Activated B cell treated with CpG ODN at 0.5 μM for 24 hours (primary cell): ENCODE data around the gene CCL4L2. TPM values are rescaled to one million over a fixed set of nuclear protein-coding genes. Genes with fewer than 3 reads are reported as not detected.
"Not testable (repeated sequence)": the region's sequence is repeated elsewhere in the genome, so short reads cannot be mapped to it uniquely, and the experiment has no call there.

ENCODE experiments used
- ATAC-seq: fragments of 200-7000 bp; cut with Tn5 transposase; one replicate; pipeline ENCODE4 v1.10.0; 2021; ENCODE audit warnings: low read depth, mild to moderate bottlenecking, moderate library complexity
- CTCF ChIA-PET: fragments of 350-600 bp; sonication (Branson Sonifier 250); formaldehyde crosslinking; loops from one replicate; lab custom pipeline; 2021; ENCODE audit warnings: antibody characterized with exemption; lab: Charles Lee
- POLR2A ChIA-PET: fragments of 350-600 bp; sonication (Branson Sonifier 250); formaldehyde crosslinking; loops from one replicate; lab custom pipeline; 2021; ENCODE audit warnings: antibody characterized with exemption; lab: Charles Lee
- DNase-seq: peaks from one replicate; pipeline ENCODE4 v3.0.0; 2022
- H3K27ac Mint-ChIP-seq: one replicate; pipeline ENCODE4 v1.8.0; 2020; ENCODE audit warnings: mixed read lengths
- H3K27me3 Mint-ChIP-seq: one replicate; pipeline ENCODE4 v1.8.0; 2021; ENCODE audit warnings: mixed read lengths
- H3K36me3 Mint-ChIP-seq: one replicate; pipeline ENCODE4 v1.8.0; 2021; ENCODE audit warnings: low read depth, mixed read lengths
- H3K4me1 Mint-ChIP-seq: one replicate; pipeline ENCODE4 v1.8.0; 2021; ENCODE audit warnings: mixed read lengths
- H3K4me3 Mint-ChIP-seq: one replicate; pipeline ENCODE4 v1.8.0; 2020; ENCODE audit warnings: mild to moderate bottlenecking, mixed read lengths
- H3K9me3 Mint-ChIP-seq: one replicate; pipeline ENCODE4 v1.8.0; 2020; ENCODE audit warnings: mixed read lengths
- CTCF ChIP-seq: fragments of 200-600 bp; IDR thresholded peaks from one replicate; pipeline ENCODE4 v1.8.0; 2022; ENCODE audit warnings: antibody characterized with exemption, mild to moderate bottlenecking
- intact Hi-C: fragments of 100-400 bp; cut with micrococcal nuclease; formaldehyde crosslinking; loops from one replicate; pipeline ENCODE4 v1.15.1; 2024
- total RNA-seq: library from RNA; stranded (reverse); gene quantifications from 2 replicates; pipeline ENCODE4 v1.2.3, GENCODE V29; 2022

CCL4L2 gene
- total RNA-seq, 1 donor from 2014 or later, result 16.3 TPM

DNA sequence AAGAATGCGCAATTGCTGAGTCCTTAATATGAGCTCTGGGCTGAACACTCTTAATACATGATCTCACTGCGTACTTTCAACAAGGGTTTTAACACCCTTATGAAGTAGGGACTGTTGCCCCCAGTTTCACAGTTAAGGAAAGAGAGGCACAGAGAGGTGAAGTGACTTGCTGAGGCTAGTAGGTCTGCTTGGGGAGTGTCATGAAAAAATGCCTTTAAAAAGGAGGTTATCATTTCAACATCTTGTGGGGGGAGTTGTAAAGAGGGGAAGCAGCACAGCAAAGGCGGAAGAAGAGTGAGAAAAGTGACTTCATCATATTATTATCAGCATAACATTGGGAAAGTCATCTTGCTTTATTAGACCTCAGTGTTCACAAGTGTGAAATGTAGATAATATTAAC lies 2.1 kb downstream of the CCL4L2 start:
- POLR2A ChIA-PET, result no interaction called here
- H3K9me3 Mint-ChIP-seq, result no peaks in the 10 kb centered on the region
- H3K27me3 Mint-ChIP-seq, result no peaks in the 10 kb centered on the region
- no peak for TF ChIP-seq CTCF
- H3K4me3 Mint-ChIP-seq, result no peak overlapping the region
- H3K27ac Mint-ChIP-seq, result no peak overlapping the region
- ATAC-seq (no peak), DNase-seq (no peak)
- intact Hi-C loops, result no loop called here
- CTCF ChIA-PET, result no interaction called here
- H3K4me1 Mint-ChIP-seq, result peaks cover 28% of the 10 kb centered on the region
- no peaks in the 10 kb centered on the region for H3K36me3 Mint-ChIP-seq

DNA sequence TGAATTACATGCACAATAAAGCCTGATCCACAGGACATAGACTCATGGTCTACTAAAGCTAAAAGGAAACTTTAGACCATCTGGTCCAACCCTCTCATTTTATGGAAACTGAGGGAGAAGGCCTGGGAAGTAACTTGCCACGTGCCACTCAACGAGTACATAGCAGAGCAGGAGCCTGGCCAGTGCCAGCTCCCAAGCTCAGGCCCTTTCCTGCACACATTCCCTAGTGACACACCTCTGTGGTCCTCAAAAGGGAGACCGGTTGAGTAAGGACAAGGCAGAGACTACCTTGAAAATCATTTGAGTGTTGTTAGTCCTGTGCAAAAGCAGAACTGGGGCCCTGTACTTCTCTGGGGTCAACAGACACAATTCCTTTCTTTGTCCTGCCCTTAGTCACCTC lies 2.8 kb downstream of the CCL4L2 start:
- Mint-ChIP-seq H3K36me3 (no peaks in the 10 kb centered on the region), H3K9me3 (no peaks in the 10 kb centered on the region), H3K4me1 (peaks cover 28% of the 10 kb centered on the region), H3K4me3 (no peak overlapping the region), H3K27ac (no peak overlapping the region), H3K27me3 (no peaks in the 10 kb centered on the region)
- DNase-seq (no peak), ATAC-seq (no peak)
- intact Hi-C loops, result no loop called here
- CTCF ChIA-PET, result no interaction called here
- TF ChIP-seq CTCF, result no peak
- POLR2A ChIA-PET, result no interaction called here

DNA sequence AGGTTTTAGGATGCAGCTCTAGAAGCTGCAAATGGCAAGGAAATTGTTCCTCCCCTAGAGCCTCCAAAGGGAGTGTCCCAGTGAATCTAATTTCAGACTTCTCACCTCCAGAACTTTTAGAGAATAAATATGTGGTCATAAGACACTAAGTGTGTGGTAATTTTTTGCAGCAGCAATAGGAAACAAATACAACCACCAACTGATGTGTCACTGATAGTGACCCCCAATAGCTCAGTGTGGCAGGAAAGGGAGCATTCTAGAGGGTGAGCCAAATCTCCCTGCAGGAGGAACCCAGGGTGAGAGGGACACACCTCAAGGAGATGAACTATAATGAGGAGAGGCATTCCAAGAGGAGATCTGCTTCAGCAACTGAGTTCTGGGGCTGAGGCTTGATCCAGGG lies 4.1 kb downstream of the CCL4L2 start:
- Mint-ChIP-seq H3K4me1 (peaks cover 23% of the 10 kb centered on the region), H3K27me3 (no peaks in the 10 kb centered on the region), H3K9me3 (no peaks in the 10 kb centered on the region), H3K27ac (no peak overlapping the region), H3K36me3 (no peaks in the 10 kb centered on the region), H3K4me3 (no peak overlapping the region)
- ATAC-seq, result no peak
- intact Hi-C loops, result no loop called here
- ChIA-PET POLR2A (interaction anchor here (0.5 kb wide), 1 partner anchor 244 kb away, joined by 4 read pairs; no protein-coding TSS in a partner anchor), CTCF (no interaction called here)
- DNase-seq, result no peak
- TF ChIP-seq CTCF, result no peak

DNA sequence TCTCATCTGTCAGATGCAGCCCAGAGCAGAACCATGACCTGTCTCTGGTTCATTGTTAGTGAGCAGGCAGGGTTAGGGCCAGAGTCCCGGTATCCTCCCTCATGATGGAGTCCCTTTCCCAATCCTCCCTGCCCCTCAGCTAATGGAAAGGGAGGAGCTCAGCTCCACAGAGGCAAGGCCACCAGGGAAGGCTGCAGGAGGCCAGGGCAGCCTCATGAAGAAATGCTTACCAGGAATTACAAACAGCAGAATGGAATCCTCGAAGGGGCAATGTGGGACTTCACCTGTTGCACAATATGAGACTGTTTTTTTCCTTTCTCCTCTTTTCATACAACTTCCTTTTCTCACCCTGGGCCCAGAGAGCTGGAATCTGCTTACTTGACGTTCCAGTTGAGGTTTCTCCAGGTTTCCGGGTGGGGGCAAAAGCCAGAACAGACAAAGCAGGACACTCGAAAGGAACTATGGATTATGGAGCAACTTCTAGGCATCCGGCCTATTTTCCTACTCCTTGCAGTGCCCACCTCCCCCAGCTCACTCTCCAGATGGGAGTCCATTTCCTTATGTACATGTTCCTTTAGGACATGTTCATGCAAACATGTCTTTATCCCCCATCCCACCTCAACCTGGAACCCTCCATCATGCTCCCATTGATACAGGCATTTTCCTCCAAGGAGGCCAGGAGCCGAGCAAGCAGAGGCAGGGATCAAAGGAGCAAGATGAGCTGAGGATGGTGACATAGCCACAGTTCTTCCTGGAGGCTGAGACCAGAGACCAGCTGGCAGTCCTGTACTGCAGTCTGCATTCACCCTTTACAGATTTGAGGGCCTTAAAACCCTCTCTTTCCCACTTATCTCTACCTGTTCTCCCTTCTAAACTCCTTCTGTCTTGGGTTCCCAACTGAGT lies 4.8 kb downstream of the CCL4L2 start:
- peaks cover 15% of the 10 kb centered on the region for H3K4me1 Mint-ChIP-seq
- H3K27ac Mint-ChIP-seq, H3K36me3 Mint-ChIP-seq, intact Hi-C loops, H3K27me3 Mint-ChIP-seq, CTCF ChIA-PET, H3K4me3 Mint-ChIP-seq, ATAC-seq, H3K9me3 Mint-ChIP-seq, DNase-seq: not testable (repeated sequence)
- POLR2A ChIA-PET, result interaction anchor here (0.5 kb wide), 1 partner anchor 244 kb away, joined by 4 read pairs; no protein-coding TSS in a partner anchor

DNA sequence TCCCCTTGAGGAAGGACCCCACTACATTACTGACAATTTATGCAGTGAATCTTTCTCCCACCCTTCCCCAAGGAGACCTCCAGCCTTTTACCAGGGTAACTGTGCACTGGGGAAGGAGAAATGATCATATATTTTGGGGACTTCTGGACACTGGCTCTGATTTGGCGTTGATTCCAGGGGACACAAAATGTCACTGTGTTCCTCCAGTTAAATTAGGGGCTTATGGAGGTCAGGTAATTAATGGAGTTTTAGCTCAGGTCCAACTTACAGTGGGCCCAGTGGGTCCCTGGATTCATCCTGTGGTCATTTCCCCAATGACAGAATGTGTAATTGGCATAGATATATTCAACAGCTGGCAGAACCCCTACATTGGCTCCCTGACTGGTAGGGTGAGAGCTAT lies 8.7 kb downstream of the CCL4L2 start:
- CTCF ChIA-PET, H3K4me3 Mint-ChIP-seq, intact Hi-C loops, H3K27ac Mint-ChIP-seq, H3K27me3 Mint-ChIP-seq, H3K36me3 Mint-ChIP-seq, ATAC-seq, DNase-seq, POLR2A ChIA-PET, H3K9me3 Mint-ChIP-seq, H3K4me1 Mint-ChIP-seq: not testable (repeated sequence)

GRCh38 chr17:36220737-36221580 lies 10.1 kb downstream of the CCL4L2 start:
- H3K36me3 Mint-ChIP-seq, result not testable (repeated sequence)

DNA sequence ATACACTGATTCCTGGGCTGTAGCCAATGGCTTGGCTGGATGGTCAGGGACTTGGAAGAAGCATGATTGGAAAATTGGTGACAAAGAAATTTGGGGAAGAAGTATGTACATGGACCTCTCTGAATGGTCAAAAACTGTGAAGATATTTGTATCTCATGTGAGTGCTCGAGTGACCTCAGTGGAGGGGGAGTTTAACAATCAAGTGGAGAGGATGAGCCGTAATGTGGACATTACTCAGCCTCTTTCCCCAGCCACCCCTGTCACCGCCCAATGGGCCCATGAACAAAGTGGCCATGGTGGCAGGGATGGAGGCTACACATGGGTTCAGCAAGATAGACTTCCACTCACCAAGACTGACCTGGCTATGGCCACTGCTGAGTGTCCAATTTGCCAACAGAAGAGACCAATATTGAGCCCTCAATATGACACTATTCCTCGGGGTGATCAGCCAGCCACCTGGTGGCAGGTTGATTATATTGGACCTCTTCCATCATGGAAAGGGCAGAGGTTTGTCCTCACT lies 10.8 kb downstream of the CCL4L2 start:
- ATAC-seq, H3K27me3 Mint-ChIP-seq, H3K4me1 Mint-ChIP-seq, H3K36me3 Mint-ChIP-seq, H3K4me3 Mint-ChIP-seq, CTCF ChIA-PET, intact Hi-C loops, H3K9me3 Mint-ChIP-seq, POLR2A ChIA-PET, H3K27ac Mint-ChIP-seq, DNase-seq: not testable (repeated sequence)

More at GRCh38 chr17:36220737-36221580, 10.1 kb downstream of the CCL4L2 start:
- ATAC-seq, POLR2A ChIA-PET, H3K27ac Mint-ChIP-seq, H3K4me3 Mint-ChIP-seq, DNase-seq, H3K9me3 Mint-ChIP-seq, H3K4me1 Mint-ChIP-seq, intact Hi-C loops, CTCF ChIA-PET, H3K27me3 Mint-ChIP-seq: not testable (repeated sequence)

DNA sequence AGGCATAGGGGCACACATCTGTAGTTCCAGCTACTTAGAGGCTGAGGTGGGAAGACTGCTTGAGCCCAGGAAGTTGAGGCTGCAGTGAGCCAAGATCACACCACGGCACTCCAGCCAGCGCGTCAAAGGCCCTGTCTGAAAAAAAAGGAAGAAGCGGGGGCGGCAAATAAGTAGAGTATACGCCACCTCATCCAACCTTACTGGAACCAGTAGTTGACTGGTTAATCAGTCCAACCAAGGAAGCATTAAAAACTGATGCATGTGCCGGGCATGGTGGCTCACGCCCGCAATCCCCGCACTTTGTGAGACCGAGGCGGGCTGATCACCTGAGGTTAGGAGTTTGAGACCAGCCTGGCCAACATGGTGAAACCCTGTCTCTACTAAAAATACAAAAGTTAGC lies 12.1 kb downstream of the CCL4L2 start:
- DNase-seq, H3K4me1 Mint-ChIP-seq, POLR2A ChIA-PET, H3K27me3 Mint-ChIP-seq, H3K4me3 Mint-ChIP-seq, H3K36me3 Mint-ChIP-seq, CTCF ChIA-PET, H3K9me3 Mint-ChIP-seq, H3K27ac Mint-ChIP-seq, ATAC-seq, intact Hi-C loops: not testable (repeated sequence)

- H3K27ac Mint-ChIP-seq, intact Hi-C loops, POLR2A ChIA-PET, H3K4me3 Mint-ChIP-seq, H3K4me1 Mint-ChIP-seq, H3K9me3 Mint-ChIP-seq, CTCF ChIA-PET, ATAC-seq, DNase-seq, H3K27me3 Mint-ChIP-seq, H3K36me3 Mint-ChIP-seq: not testable (repeated sequence)
These were observed 18.8 kb downstream of the CCL4L2 start for GRCh38 chr17:36229644-36230043.
